OCI-LY3 (cell line): Measurements from ENCODE around the gene FARP1.

ENCODE experiments used
- H2AFZ ChIP-seq: fragments of 200-600, 300-600 bp; shearing (Covaris generic); 2 replicates; pipeline ENCODE4 v1.6.0; 2014; ENCODE audit warnings: antibody characterized with exemption, low read depth, low read length
- H3K27ac ChIP-seq: fragments of 200-600, 300-600 bp; sonication (generic); 2 replicates; pipeline ENCODE4 v1.5.1; 2014; ENCODE audit warnings: mild to moderate bottlenecking, low read length, moderate library complexity, mixed read lengths
- H3K27me3 ChIP-seq: fragments of 200-600, 300-600 bp; sonication (generic); 2 replicates; pipeline ENCODE4 v1.6.1; 2014; ENCODE audit warnings: low read depth, low read length, mixed read lengths
- H3K36me3 ChIP-seq: fragments of 200-600, 300-600 bp; sonication (generic); replicated peaks from 2 replicates; pipeline ENCODE3; 2014; ENCODE audit warnings: low read depth, low read length, mixed read lengths
- H3K4me1 ChIP-seq: fragments of 300-600, 200-600 bp; sonication (generic); 2 replicates; pipeline ENCODE4 v1.6.1; 2014; ENCODE audit warnings: low read length, mixed read lengths
- H3K4me2 ChIP-seq: fragments of 200-600, 300-600 bp; sonication (generic); 2 replicates; pipeline ENCODE4 v1.6.1; 2014; ENCODE audit warnings: low read length, mixed read lengths
- H3K4me3 ChIP-seq: fragments of 300-600, 200-600 bp; sonication (generic); 2 replicates; pipeline ENCODE4 v1.5.1; 2014; ENCODE audit warnings: antibody characterized with exemption, mild to moderate bottlenecking, low read length, moderate library complexity
- H3K79me2 ChIP-seq: fragments of 300-600, 200-600 bp; shearing (Covaris generic); 2 replicates; pipeline ENCODE4 v1.6.1; 2014; ENCODE audit warnings: mild to moderate bottlenecking, low read length, mixed read lengths
- H3K9ac ChIP-seq: fragments of 300-600, 200-600 bp; shearing (Covaris generic); 2 replicates; pipeline ENCODE4 v1.6.0; 2014; ENCODE audit warnings: mild to moderate bottlenecking, low read length, moderate library complexity
- H3K9me3 ChIP-seq: fragments of 200-600, 300-600 bp; shearing (Covaris generic); 2 replicates; pipeline ENCODE4 v1.6.1; 2014; ENCODE audit warnings: low read length, mixed read lengths; ENCODE audit not compliant: insufficient read depth
- H4K20me1 ChIP-seq: fragments of 200-600, 300-600 bp; sonication (generic); 2 replicates; pipeline ENCODE4 v1.6.1; 2016; ENCODE audit warnings: low read length, mixed read lengths; ENCODE audit not compliant: insufficient read depth
- EZH2phosphoT487 ChIP-seq: fragments of 200-600 bp; shearing (Covaris generic); IDR thresholded peaks from 2 replicates; pipeline ENCODE4 v1.6.1; 2018; ENCODE audit warnings: antibody characterized with exemption, mixed run types, low read depth
- TF ChIP-seq, protein P1 (sequence below): fragments of 200-600, 300-600 bp; sonication (generic); IDR thresholded peaks from 2 replicates; pipeline ENCODE4 v1.5.1; 2014; ENCODE audit warnings: antibody characterized with exemption, low read length, low read depth

FARP1 gene

GRCh38 chr13:98098516-98098915 lies 44.4 kb upstream of the FARP1 start:
- no peaks in the 10 kb centered on the region for H3K4me1 ChIP-seq
- H3K27me3 ChIP-seq: 0 out of 2 replicates have a peak, but pooled peaks cover 4% of the 10 kb centered on the region
- TF ChIP-seq EZH2phosphoT487: no peak
- TF ChIP-seq, protein P1, sequence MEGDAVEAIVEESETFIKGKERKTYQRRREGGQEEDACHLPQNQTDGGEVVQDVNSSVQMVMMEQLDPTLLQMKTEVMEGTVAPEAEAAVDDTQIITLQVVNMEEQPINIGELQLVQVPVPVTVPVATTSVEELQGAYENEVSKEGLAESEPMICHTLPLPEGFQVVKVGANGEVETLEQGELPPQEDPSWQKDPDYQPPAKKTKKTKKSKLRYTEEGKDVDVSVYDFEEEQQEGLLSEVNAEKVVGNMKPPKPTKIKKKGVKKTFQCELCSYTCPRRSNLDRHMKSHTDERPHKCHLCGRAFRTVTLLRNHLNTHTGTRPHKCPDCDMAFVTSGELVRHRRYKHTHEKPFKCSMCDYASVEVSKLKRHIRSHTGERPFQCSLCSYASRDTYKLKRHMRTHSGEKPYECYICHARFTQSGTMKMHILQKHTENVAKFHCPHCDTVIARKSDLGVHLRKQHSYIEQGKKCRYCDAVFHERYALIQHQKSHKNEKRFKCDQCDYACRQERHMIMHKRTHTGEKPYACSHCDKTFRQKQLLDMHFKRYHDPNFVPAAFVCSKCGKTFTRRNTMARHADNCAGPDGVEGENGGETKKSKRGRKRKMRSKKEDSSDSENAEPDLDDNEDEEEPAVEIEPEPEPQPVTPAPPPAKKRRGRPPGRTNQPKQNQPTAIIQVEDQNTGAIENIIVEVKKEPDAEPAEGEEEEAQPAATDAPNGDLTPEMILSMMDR: no peak
- H3K79me2 ChIP-seq: no peaks in the 10 kb centered on the region
- H3K4me2 ChIP-seq: no peak overlapping the region
- H4K20me1 ChIP-seq: no peaks in the 10 kb centered on the region
- no peaks in the 10 kb centered on the region for H3K9me3 ChIP-seq
- H3K36me3 ChIP-seq: no peaks in the 10 kb centered on the region
- H2AFZ ChIP-seq: no peak overlapping the region
- no peak overlapping the region for H3K9ac ChIP-seq
- no peak overlapping the region for H3K4me3 ChIP-seq
- H3K27ac ChIP-seq: no peak overlapping the region

DNA sequence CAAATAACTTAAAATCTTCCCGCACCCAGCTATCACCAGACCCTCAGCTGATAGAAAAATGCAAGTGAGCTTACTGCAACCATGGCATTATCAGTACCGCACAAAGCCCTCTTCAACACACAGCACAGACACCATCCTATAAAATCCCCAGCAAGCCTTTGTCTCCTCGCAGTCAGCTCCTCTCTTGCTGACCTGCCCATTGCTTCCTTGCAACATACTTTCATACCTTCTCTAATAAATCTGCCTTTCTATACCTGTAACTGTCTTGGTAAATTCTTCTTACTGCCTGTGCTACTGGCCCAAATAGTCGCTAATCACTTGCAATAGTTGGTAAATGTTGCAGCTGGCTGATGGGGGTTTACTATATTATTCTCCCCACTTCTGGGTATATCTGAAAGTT lies 43.3 kb upstream of the FARP1 start:
- Histone ChIP-seq H3K4me1 (no peaks in the 10 kb centered on the region), H3K4me2 (no peak overlapping the region), H4K20me1 (no peaks in the 10 kb centered on the region), H2AFZ (no peak overlapping the region), H3K4me3 (no peak overlapping the region), H3K36me3 (no peaks in the 10 kb centered on the region), H3K79me2 (no peaks in the 10 kb centered on the region), H3K27ac (no peak overlapping the region), H3K27me3 (0 out of 2 replicates have a peak, but pooled peaks cover 4% of the 10 kb centered on the region), H3K9ac (no peak overlapping the region), H3K9me3 (no peaks in the 10 kb centered on the region)
- TF ChIP-seq EZH2phosphoT487: no peak
- TF ChIP-seq, protein P1: no peak

DNA sequence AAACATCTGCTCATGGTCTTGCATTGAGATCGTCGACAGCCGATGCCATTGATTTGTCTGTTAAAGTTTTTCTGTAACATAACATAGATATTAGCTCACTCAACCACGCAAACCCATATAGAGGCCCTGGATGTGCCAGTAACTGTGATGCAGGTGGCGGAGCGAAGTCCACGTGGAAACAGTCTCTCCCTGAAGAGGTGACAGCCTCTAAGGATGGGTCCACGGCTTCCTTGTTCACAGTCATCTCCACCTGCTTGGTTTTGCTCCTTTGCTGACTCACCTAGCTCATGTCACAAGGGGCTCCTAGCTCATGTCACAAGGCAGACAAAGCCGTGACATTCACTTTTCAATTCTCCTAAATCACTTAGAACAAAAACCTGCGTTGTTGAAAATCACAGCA lies 42.4 kb upstream of the FARP1 start:
- H3K27ac ChIP-seq: no peak overlapping the region
- no peaks in the 10 kb centered on the region for H3K9me3 ChIP-seq
- H3K27me3 ChIP-seq: 0 out of 2 replicates have a peak, but pooled peaks cover 4% of the 10 kb centered on the region
- no peak overlapping the region for H2AFZ ChIP-seq
- no peaks in the 10 kb centered on the region for H3K79me2 ChIP-seq
- H4K20me1 ChIP-seq: no peaks in the 10 kb centered on the region
- no peak overlapping the region for H3K4me2 ChIP-seq
- H3K4me3 ChIP-seq: no peak overlapping the region
- TF ChIP-seq EZH2phosphoT487: no peak
- TF ChIP-seq, protein P1: no peak
- H3K36me3 ChIP-seq: no peaks in the 10 kb centered on the region
- H3K9ac ChIP-seq: no peak overlapping the region
- H3K4me1 ChIP-seq: no peaks in the 10 kb centered on the region

DNA sequence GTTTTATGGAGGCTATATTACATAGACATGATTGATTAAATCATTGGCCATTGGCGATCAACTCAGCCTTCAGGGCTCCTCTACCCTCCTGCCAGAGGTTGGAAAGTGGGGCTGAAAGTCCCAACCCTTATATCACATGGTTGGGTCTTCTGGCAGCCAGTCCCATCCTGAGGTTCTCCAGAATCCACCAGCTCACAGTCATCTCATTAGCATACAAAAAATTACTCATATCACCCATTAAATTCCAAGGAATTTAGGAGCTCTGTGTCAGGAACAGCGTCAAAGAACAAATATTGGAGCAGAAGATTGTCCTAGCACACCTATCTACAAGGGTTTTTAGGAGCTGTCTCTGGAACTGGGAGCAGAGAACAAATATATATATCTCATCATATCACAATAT lies 39.4 kb upstream of the FARP1 start:
- Histone ChIP-seq H3K36me3 (no peaks in the 10 kb centered on the region), H3K9ac (no peak overlapping the region), H3K4me3 (no peak overlapping the region), H3K4me1 (no peaks in the 10 kb centered on the region), H3K4me2 (no peak overlapping the region), H4K20me1 (no peaks in the 10 kb centered on the region), H3K9me3 (no peaks in the 10 kb centered on the region), H3K27me3 (no peaks in the 10 kb centered on the region), H3K27ac (no peak overlapping the region), H2AFZ (no peak overlapping the region), H3K79me2 (no peaks in the 10 kb centered on the region)
- no peak for TF ChIP-seq EZH2phosphoT487
- TF ChIP-seq, protein P1: no peak
